Activated naive CD8-positive, alpha-beta T cell (primary cell): Measurements from ENCODE around the gene UBAP1.
"Not testable (repeated sequence)": the region's sequence is repeated elsewhere in the genome, so short reads cannot be mapped to it uniquely, and the experiment has no call there.

Source experiments
- H3K27ac Mint-ChIP-seq: one replicate; pipeline ENCODE4 v1.8.0; 2021; ENCODE audit warnings: mixed read lengths
- H3K27me3 Mint-ChIP-seq: one replicate; pipeline ENCODE4 v1.8.0; 2021; ENCODE audit warnings: mixed read lengths
- H3K36me3 Mint-ChIP-seq: one replicate; pipeline ENCODE4 v1.8.0; 2021; ENCODE audit warnings: mixed read lengths
- H3K4me1 Mint-ChIP-seq: one replicate; pipeline ENCODE4 v1.8.0; 2021; ENCODE audit warnings: low read depth, mixed read lengths
- H3K4me3 Mint-ChIP-seq: one replicate; pipeline ENCODE4 v1.8.0; 2021; ENCODE audit warnings: mild to moderate bottlenecking, mixed read lengths
- H3K9me3 Mint-ChIP-seq: one replicate; pipeline ENCODE4 v1.8.0; 2021; ENCODE audit warnings: low read depth, mixed read lengths

The UBAP1 gene

GRCh38 chr9:34200092-34200491, 21.2 kb downstream of the UBAP1 start:
- Mint-ChIP-seq H3K27ac (no peak overlapping the region), H3K4me3 (no peak overlapping the region), H3K9me3 (no peaks in the 10 kb centered on the region), H3K27me3 (no peaks in the 10 kb centered on the region), H3K4me1 (peaks cover 49% of the 10 kb centered on the region), H3K36me3 (peaks cover 8% of the 10 kb centered on the region)

- Mint-ChIP-seq H3K4me1 (peaks cover 40% of the 10 kb centered on the region), H3K27ac (no peak overlapping the region), H3K36me3 (peaks cover 3% of the 10 kb centered on the region), H3K27me3 (no peaks in the 10 kb centered on the region), H3K9me3 (no peaks in the 10 kb centered on the region), H3K4me3 (no peak overlapping the region)
Measured at GRCh38 chr9:34203275-34203991, 24.6 kb downstream of the UBAP1 start.

GRCh38 chr9:34203992-34204635, 25.3 kb downstream of the UBAP1 start:
- H3K27me3 Mint-ChIP-seq, result no peaks in the 10 kb centered on the region
- H3K4me1 Mint-ChIP-seq, result peaks cover 40% of the 10 kb centered on the region
- H3K4me3 Mint-ChIP-seq, result no peak overlapping the region
- H3K9me3 Mint-ChIP-seq, result no peaks in the 10 kb centered on the region
- peaks cover 3% of the 10 kb centered on the region for H3K36me3 Mint-ChIP-seq
- H3K27ac Mint-ChIP-seq, result no peak overlapping the region

- no peak overlapping the region for H3K4me3 Mint-ChIP-seq
- H3K27me3 Mint-ChIP-seq, result no peaks in the 10 kb centered on the region
- peaks cover 41% of the 10 kb centered on the region for H3K4me1 Mint-ChIP-seq
- peaks cover 12% of the 10 kb centered on the region for H3K36me3 Mint-ChIP-seq
- H3K9me3 Mint-ChIP-seq, result no peaks in the 10 kb centered on the region
- no peak overlapping the region for H3K27ac Mint-ChIP-seq
Measured at GRCh38 chr9:34205102-34205501, 26.3 kb downstream of the UBAP1 start.

GRCh38 chr9:34206561-34206960, 27.7 kb downstream of the UBAP1 start:
- H3K4me3 Mint-ChIP-seq, result no peak overlapping the region
- peaks cover 41% of the 10 kb centered on the region for H3K4me1 Mint-ChIP-seq

GRCh38 chr9:34211395-34211794, 32.6 kb downstream of the UBAP1 start:
- no peaks in the 10 kb centered on the region for H3K27me3 Mint-ChIP-seq
- peaks cover 9% of the 10 kb centered on the region for H3K36me3 Mint-ChIP-seq
- peaks cover 33% of the 10 kb centered on the region for H3K4me1 Mint-ChIP-seq
- no peak overlapping the region for H3K27ac Mint-ChIP-seq
- no peak overlapping the region for H3K4me3 Mint-ChIP-seq
- H3K9me3 Mint-ChIP-seq, result no peaks in the 10 kb centered on the region

More at GRCh38 chr9:34206561-34206960, 27.7 kb downstream of the UBAP1 start:
- no peak overlapping the region for H3K27ac Mint-ChIP-seq
- no peaks in the 10 kb centered on the region for H3K27me3 Mint-ChIP-seq
- H3K36me3 Mint-ChIP-seq, result peaks cover 12% of the 10 kb centered on the region
- H3K9me3 Mint-ChIP-seq, result no peaks in the 10 kb centered on the region

GRCh38 chr9:34214354-34215000, 35.6 kb downstream of the UBAP1 start:
- H3K36me3 Mint-ChIP-seq, H3K27ac Mint-ChIP-seq, H3K9me3 Mint-ChIP-seq, H3K27me3 Mint-ChIP-seq, H3K4me3 Mint-ChIP-seq: not testable (repeated sequence)
- peaks cover 34% of the 10 kb centered on the region for H3K4me1 Mint-ChIP-seq

- Mint-ChIP-seq H3K4me1 (peaks cover 28% of the 10 kb centered on the region), H3K27ac (no peak overlapping the region), H3K4me3 (no peak overlapping the region), H3K27me3 (no peaks in the 10 kb centered on the region), H3K9me3 (no peaks in the 10 kb centered on the region), H3K36me3 (no peaks in the 10 kb centered on the region)
Measured at GRCh38 chr9:34216325-34216724, 37.5 kb downstream of the UBAP1 start.

- H3K36me3 Mint-ChIP-seq, H3K27ac Mint-ChIP-seq, H3K27me3 Mint-ChIP-seq, H3K4me3 Mint-ChIP-seq, H3K9me3 Mint-ChIP-seq: not testable (repeated sequence)
- H3K4me1 Mint-ChIP-seq, result peaks cover 26% of the 10 kb centered on the region
Measured at GRCh38 chr9:34217015-34217414, 38.2 kb downstream of the UBAP1 start.

GRCh38 chr9:34218446-34218845, 39.6 kb downstream of the UBAP1 start:
- Mint-ChIP-seq H3K9me3 (no peaks in the 10 kb centered on the region), H3K27me3 (no peaks in the 10 kb centered on the region), H3K36me3 (peaks cover 2% of the 10 kb centered on the region), H3K4me1 (peaks cover 26% of the 10 kb centered on the region), H3K27ac (no peak overlapping the region), H3K4me3 (no peak overlapping the region)

GRCh38 chr9:34219421-34219820, 40.6 kb downstream of the UBAP1 start:
- H3K4me3 Mint-ChIP-seq, result no peak overlapping the region
- H3K36me3 Mint-ChIP-seq, result peaks cover 6% of the 10 kb centered on the region
- no peaks in the 10 kb centered on the region for H3K27me3 Mint-ChIP-seq
- H3K9me3 Mint-ChIP-seq, result no peaks in the 10 kb centered on the region
- H3K4me1 Mint-ChIP-seq, result peaks cover 18% of the 10 kb centered on the region
- no peak overlapping the region for H3K27ac Mint-ChIP-seq

GRCh38 chr9:34220218-34220617, 41.4 kb downstream of the UBAP1 start:
- Mint-ChIP-seq H3K4me1 (peaks cover 16% of the 10 kb centered on the region), H3K9me3 (no peaks in the 10 kb centered on the region), H3K27me3 (no peaks in the 10 kb centered on the region), H3K27ac (no peak overlapping the region), H3K36me3 (peaks cover 6% of the 10 kb centered on the region), H3K4me3 (no peak overlapping the region)

- H3K27ac Mint-ChIP-seq, result no peak overlapping the region
Measured at GRCh38 chr9:34224349-34224748, 45.5 kb downstream of the UBAP1 start.

GRCh38 chr9:34226144-34226760, 47.4 kb downstream of the UBAP1 start:
- not testable (repeated sequence) for H3K9me3 Mint-ChIP-seq, H3K4me3 Mint-ChIP-seq, H3K36me3 Mint-ChIP-seq, H3K27me3 Mint-ChIP-seq, H3K4me1 Mint-ChIP-seq
- H3K27ac Mint-ChIP-seq, result peak overlapping the region; percentile 72

More at GRCh38 chr9:34224349-34224748, 45.5 kb downstream of the UBAP1 start:
- Mint-ChIP-seq H3K36me3 (peaks cover 10% of the 10 kb centered on the region), H3K9me3 (no peaks in the 10 kb centered on the region), H3K27me3 (no peaks in the 10 kb centered on the region), H3K4me3 (no peak overlapping the region), H3K4me1 (peaks cover 10% of the 10 kb centered on the region)

GRCh38 chr9:34227445-34227844, 48.6 kb downstream of the UBAP1 start:
- Mint-ChIP-seq H3K9me3 (no peaks in the 10 kb centered on the region), H3K27me3 (no peaks in the 10 kb centered on the region), H3K4me1 (peaks cover 7% of the 10 kb centered on the region), H3K36me3 (peaks cover 8% of the 10 kb centered on the region), H3K27ac (no peak overlapping the region), H3K4me3 (no peak overlapping the region)
